Esophagus (tissue), 2 donors: ENCODE results near the gene CCNF. TPM values are rescaled to one million over a fixed set of nuclear protein-coding genes. Genes with fewer than 3 reads are reported as not detected.
"Not testable (repeated sequence)": the region's sequence is repeated elsewhere in the genome, so short reads cannot be mapped to it uniquely, and the experiment has no call there.

Experiments
- H3K27ac ChIP-seq, 2 donors: one replicate each; pipeline ENCODE4 v1.5.1; 2013; ENCODE audit warnings: low read depth in 2 of 2, mild to moderate bottlenecking in 2 of 2, inconsistent platforms in 1 of 2, low read length in 1 of 2, moderate library complexity in 1 of 2
- H3K27me3 ChIP-seq, 2 donors: one replicate each; pipeline ENCODE4 v1.6.1; 2013; ENCODE audit warnings: low read length in 2 of 2, control low read depth in 1 of 2, mild to moderate bottlenecking in 1 of 2; ENCODE audit not compliant: insufficient read depth in 2 of 2, control insufficient read depth in 1 of 2
- H3K36me3 ChIP-seq, 2 donors: one replicate each; pipeline ENCODE4 v1.6.1; 2013; ENCODE audit warnings: low read length in 1 of 2; ENCODE audit not compliant: control insufficient read depth in 2 of 2, insufficient read depth in 2 of 2
- H3K4me1 ChIP-seq, 2 donors: one replicate each; pipeline ENCODE4 v1.6.1; 2013; ENCODE audit warnings: low read length in 1 of 2; ENCODE audit not compliant: control insufficient read depth in 2 of 2, insufficient read depth in 2 of 2
- H3K4me3 ChIP-seq, 2 donors: one replicate each; pipeline ENCODE4 v1.5.1; 2013; ENCODE audit warnings: low read length in 2 of 2, mild to moderate bottlenecking in 2 of 2, low read depth in 1 of 2, moderate library complexity in 1 of 2
- H3K9me3 ChIP-seq, 2 donors: one replicate each; pipeline ENCODE4 v1.6.1; 2013; ENCODE audit warnings: mild to moderate bottlenecking in 2 of 2, low read depth in 1 of 2, low read length in 1 of 2, moderate library complexity in 1 of 2; ENCODE audit not compliant: control insufficient read depth in 2 of 2, insufficient read depth in 1 of 2
- WGBS, 2 donors: extraction: QIAGEN DNeasy Blood & Tissue Kit; methylation state at CpG; one replicate each; pipeline ENCODE4 v1.1.7; 2013; 5-methylcytosine and 5-hydroxymethylcytosine counted together
- polyA plus RNA-seq, 2 donors: library from polyadenylated mRNA; stranded (reverse); fragments of 200-250 nt; gene quantifications; one replicate each; pipeline ENCODE4 v1.2.3, GENCODE V29; 2013
- donor health status: healthy with polysubstance abuse.
- donor health status: Bipolar disorder and iron deficiency.

The CCNF gene
- polyA plus RNA-seq, 2 donors: 4.2 to 4.6 TPM

- no peaks in the 10 kb centered on the region for H3K9me3 ChIP-seq
- H3K4me1 ChIP-seq: peaks cover 0 to 6% of the 10 kb centered on the region in 2 donors
- no peak overlapping the region for H3K27ac ChIP-seq
- peaks cover 0 to 2% of the 10 kb centered on the region in 2 donors for H3K36me3 ChIP-seq
- 74 to 76% methylated on average over 4 of the region's 4 CpGs for WGBS, 2 donors
- no peak overlapping the region for H3K4me3 ChIP-seq
- H3K27me3 ChIP-seq: no peaks in the 10 kb centered on the region
These were observed 1.7 kb upstream of the CCNF start for GRCh38 chr16:2427526-2427925.

GRCh38 chr16:2428051-2428783, 1.0 kb upstream of the CCNF start:
- Histone ChIP-seq H3K9me3 (no peaks in the 10 kb centered on the region), H3K27ac (peak overlapping the region; percentile 50 to 60), H3K4me1 (peaks cover 0 to 6% of the 10 kb centered on the region in 2 donors), H3K27me3 (no peaks in the 10 kb centered on the region), H3K4me3 (peak overlapping the region; percentile 64 to 89), H3K36me3 (peaks cover 0 to 8% of the 10 kb centered on the region in 2 donors)
- WGBS, 2 donors: 32% methylated on average over 28 of the region's 28 CpGs

DNA sequence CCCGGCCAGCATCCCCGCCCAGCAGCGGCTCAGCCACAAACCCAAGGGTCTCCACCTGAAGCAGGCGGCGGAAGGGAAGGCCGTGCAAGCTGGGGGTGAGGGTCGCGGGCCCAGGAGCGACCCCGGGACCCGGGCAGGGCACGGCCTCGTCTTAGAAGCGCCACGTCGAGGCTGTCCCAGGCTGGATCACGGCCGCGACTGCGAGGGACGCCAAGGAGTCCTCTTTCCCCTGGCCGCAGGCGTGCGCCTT, 538 bp upstream of the CCNF start:
- WGBS, 2 donors: 1% methylated on average over 23 to 24 of the region's 24 CpGs

GRCh38 chr16:2429771-2430663, 770 bp downstream of the CCNF start:
- H3K4me1 ChIP-seq: peaks cover 0 to 6% of the 10 kb centered on the region in 2 donors
- H3K4me3 ChIP-seq: peak overlapping the region; percentile 64 to 88
- peak overlapping the region in 1 of 2 donors; percentile 65 for H3K27ac ChIP-seq
- H3K9me3 ChIP-seq: no peaks in the 10 kb centered on the region
- no peaks in the 10 kb centered on the region for H3K27me3 ChIP-seq
- H3K36me3 ChIP-seq: peaks cover 0 to 8% of the 10 kb centered on the region in 2 donors
- WGBS, 2 donors: 4% methylated on average over 46 of the region's 46 CpGs

More for the DNA sequence above, 538 bp upstream of the CCNF start:
- no peaks in the 10 kb centered on the region for H3K27me3 ChIP-seq
- H3K4me1 ChIP-seq: peaks cover 0 to 6% of the 10 kb centered on the region in 2 donors
- H3K27ac ChIP-seq: peak overlapping the region; percentile 50 to 60
- H3K36me3 ChIP-seq: peaks cover 0 to 8% of the 10 kb centered on the region in 2 donors
- H3K9me3 ChIP-seq: no peaks in the 10 kb centered on the region
- H3K4me3 ChIP-seq: peak overlapping the region; percentile 64 to 89

- Histone ChIP-seq H3K9me3 (no peaks in the 10 kb centered on the region), H3K27me3 (no peaks in the 10 kb centered on the region), H3K36me3 (peaks cover 0 to 8% of the 10 kb centered on the region in 2 donors), H3K27ac (no peak overlapping the region), H3K4me3 (no peak overlapping the region), H3K4me1 (peaks cover 0 to 6% of the 10 kb centered on the region in 2 donors)
- WGBS, 2 donors: 96 to 97% methylated on average over 6 of the region's 6 CpGs
These were observed 3.0 kb downstream of the CCNF start for GRCh38 chr16:2432286-2432685.

- peaks cover 0 to 8% of the 10 kb centered on the region in 2 donors for H3K36me3 ChIP-seq
- H3K27me3 ChIP-seq: no peaks in the 10 kb centered on the region
- no peaks in the 10 kb centered on the region for H3K9me3 ChIP-seq
- H3K27ac ChIP-seq: no peak overlapping the region
- 90 to 94% methylated on average over 14 to 15 of the region's 15 CpGs for WGBS, 2 donors
- no peak overlapping the region for H3K4me3 ChIP-seq
- H3K4me1 ChIP-seq: peaks cover 0 to 6% of the 10 kb centered on the region in 2 donors
These were observed 3.7 kb downstream of the CCNF start for GRCh38 chr16:2432801-2433505.

GRCh38 chr16:2435236-2435635, 6.0 kb downstream of the CCNF start:
- not testable (repeated sequence) for H3K4me1 ChIP-seq, H3K27me3 ChIP-seq, H3K27ac ChIP-seq, H3K4me3 ChIP-seq, H3K9me3 ChIP-seq
- 65 to 76% methylated on average over 3 to 4 of the region's 4 CpGs for WGBS, 2 donors
- peaks cover 0 to 17% of the 10 kb centered on the region in 2 donors for H3K36me3 ChIP-seq

GRCh38 chr16:2436110-2436509, 6.9 kb downstream of the CCNF start:
- Histone ChIP-seq H3K36me3 (peaks cover 0 to 17% of the 10 kb centered on the region in 2 donors), H3K9me3 (no peaks in the 10 kb centered on the region), H3K27me3 (no peaks in the 10 kb centered on the region), H3K27ac (no peak overlapping the region), H3K4me3 (no peak overlapping the region), H3K4me1 (peaks cover 0 to 2% of the 10 kb centered on the region in 2 donors)
- 53 to 77% methylated on average over 9 of the region's 9 CpGs for WGBS, 2 donors

DNA sequence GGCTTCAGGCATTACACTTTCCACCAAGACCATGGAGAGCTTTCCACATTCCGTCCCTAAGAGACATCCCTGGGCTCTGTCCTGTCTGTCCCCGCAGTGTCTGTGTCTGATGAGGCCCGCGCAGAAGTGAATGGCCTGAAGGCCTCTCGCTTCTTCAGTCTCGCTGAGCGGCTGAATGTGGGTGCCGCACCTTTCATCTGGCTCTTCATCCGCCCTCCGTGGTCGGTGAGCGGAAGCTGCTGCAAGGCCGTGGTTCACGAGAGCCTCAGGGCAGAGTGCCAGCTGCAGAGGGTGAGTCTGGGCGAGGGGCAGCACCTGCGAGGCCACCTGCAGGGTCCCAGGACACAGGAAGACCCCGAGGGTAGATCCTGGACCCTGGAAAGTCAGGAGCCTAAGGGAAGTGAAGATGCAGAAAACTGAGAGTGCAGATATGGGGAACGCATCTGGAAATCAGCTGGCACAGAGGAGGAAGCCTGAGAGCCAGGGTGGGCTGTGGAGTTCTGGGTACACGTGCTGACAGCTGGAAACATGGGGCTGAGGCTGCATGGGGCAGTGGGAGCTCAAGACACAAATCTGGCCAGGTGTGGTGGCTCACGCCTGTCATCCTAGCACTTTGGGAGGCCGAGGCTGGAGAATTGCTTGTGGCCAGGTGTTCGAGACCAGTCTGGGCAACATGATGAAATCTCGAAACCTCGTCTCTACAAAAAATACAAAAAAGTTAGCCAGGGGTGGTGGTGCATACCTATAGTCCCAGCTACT, 8.0 kb downstream of the CCNF start:
- no peaks in the 10 kb centered on the region for H3K27me3 ChIP-seq
- 86 to 92% methylated on average over 24 of the region's 24 CpGs for WGBS, 2 donors
- no peaks in the 10 kb centered on the region for H3K9me3 ChIP-seq
- H3K4me3 ChIP-seq: no peak overlapping the region
- H3K4me1 ChIP-seq: peaks cover 0 to 2% of the 10 kb centered on the region in 2 donors
- H3K27ac ChIP-seq: no peak overlapping the region
- H3K36me3 ChIP-seq: peaks cover 0 to 16% of the 10 kb centered on the region in 2 donors
